DMS153 treated with DMSO at 0.1 percent for 48 hours (cell line): ENCODE results near the gene ALX4.

Experiments
- DNase-seq: peaks from one replicate; lab custom pipeline; 2025; ENCODE audit not compliant: unreplicated experiment; lab: John Stamatoyannopoulos, UW

ALX4 gene

DNA sequence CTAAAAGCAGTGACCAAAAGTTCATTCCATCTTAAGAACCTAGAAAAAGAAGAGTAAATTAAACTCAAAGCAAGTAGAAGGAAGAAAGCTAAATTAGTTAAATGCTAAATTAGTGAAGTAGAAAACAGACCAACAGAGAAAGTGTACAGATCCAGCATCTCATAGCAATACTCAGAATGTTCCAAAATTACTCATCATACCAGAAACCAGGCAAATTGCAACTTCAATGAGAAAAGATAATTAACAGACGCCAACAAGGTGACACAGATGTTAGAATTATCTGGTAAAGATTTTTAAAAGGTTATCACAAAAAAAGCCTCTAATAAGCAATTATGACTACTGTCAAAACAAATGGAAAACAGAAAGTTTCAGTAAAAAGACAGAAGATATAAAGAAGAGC is 96.8 kb downstream of the ALX4 start:
- DNase-seq = no peak

DNA sequence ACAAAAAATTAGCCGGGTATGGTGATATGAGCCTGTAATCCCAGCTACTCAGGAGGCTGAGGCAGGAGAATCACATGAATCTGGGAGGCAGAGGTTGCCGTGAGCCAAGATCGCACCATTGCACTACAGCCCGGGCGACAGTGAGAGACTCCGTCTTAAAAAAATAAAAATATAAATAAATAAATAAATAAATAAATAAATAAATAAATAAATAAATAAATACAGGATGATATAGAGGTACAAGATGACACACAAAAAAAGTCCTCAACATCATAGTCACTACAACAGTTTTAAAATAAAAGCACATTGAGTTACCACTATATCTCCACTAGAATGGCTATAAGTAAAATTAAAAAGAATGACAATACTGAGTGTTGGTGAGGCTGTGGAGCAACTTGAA is 97.8 kb downstream of the ALX4 start:
- DNase-seq = no peak
